ENCODE measurements around the gene ANKLE1.

- TF ChIP-seq EZH2 (IDR thresholded peaks at IDR 0.05; ENCODE audit: low read length): no peak
- TF ChIP-seq, protein P1, sequence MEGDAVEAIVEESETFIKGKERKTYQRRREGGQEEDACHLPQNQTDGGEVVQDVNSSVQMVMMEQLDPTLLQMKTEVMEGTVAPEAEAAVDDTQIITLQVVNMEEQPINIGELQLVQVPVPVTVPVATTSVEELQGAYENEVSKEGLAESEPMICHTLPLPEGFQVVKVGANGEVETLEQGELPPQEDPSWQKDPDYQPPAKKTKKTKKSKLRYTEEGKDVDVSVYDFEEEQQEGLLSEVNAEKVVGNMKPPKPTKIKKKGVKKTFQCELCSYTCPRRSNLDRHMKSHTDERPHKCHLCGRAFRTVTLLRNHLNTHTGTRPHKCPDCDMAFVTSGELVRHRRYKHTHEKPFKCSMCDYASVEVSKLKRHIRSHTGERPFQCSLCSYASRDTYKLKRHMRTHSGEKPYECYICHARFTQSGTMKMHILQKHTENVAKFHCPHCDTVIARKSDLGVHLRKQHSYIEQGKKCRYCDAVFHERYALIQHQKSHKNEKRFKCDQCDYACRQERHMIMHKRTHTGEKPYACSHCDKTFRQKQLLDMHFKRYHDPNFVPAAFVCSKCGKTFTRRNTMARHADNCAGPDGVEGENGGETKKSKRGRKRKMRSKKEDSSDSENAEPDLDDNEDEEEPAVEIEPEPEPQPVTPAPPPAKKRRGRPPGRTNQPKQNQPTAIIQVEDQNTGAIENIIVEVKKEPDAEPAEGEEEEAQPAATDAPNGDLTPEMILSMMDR (optimal IDR thresholded peaks at IDR 0.05 in 1 of 3, IDR thresholded peaks at IDR 0.05 in 1 of 3, conservative IDR thresholded peaks at IDR 0.05 in 1 of 3; ENCODE audit: extremely low read depth in 1 of 3, insufficient read depth in 2 of 3, low read length in 3 of 3): no peak
Measured at GRCh38 chr19:17256130-17256529, 25.6 kb upstream of the ANKLE1 start.
